DLD1 (cell line): ENCODE data around the gene TCP11.

Experiments
- in situ Hi-C: cut with HindIII; loops from 2 replicates; pipeline ENCODE4 v1.10.0; 2017; ENCODE audit warnings: low sequenced_read_pairs

TCP11 gene

DNA sequence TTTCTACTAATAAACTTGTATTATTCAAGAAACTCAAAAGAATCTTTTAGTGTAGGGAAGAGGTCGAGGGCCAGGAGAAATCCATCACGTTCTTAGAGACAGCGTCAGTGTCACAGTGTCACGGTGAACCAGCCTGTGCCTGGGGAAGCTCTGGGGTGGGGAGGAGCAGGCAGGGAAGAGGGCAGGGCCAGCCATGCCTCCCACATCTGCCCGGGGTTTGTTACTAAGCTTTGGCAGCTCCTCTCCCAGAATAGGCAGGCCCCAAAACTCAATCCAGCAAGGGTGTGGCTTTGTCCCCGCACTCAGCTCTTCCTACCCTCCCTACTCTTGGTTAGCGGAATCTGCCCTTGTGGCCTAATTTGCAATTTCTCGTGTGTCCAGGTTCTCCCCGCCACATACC, 72.9 kb downstream of the TCP11 start:
- in situ Hi-C loops: no loop called here
